Activated CD4-positive, alpha-beta T cell treated with anti-CD3 and anti-CD28 coated beads for 24 hours (primary cell): ENCODE data around the gene KCNMA1.

Experiments
- DNase-seq, 2 donors: peaks; one replicate each; pipeline ENCODE4 v3.0.0-alpha.2; 2020; ENCODE audit warnings: low read depth in 2 of 2

KCNMA1 gene

DNA sequence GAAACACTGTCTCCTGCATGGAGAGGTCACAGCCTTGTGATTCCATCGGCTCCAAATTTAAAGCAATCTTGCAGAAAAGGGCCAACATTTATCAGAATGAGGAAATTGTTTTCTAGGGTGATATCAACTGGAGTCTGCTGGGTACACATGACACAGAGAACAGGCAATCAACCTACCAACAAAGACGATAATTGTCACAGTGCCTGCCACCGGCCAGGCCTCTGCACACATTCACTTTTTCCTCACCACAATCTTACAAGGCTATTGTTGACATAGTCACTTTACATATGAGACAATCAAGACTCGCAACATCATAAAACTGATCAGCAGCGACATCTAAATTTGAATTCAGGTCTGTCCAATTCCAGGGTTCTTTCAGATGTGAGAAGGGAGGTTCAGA lies 189.4 kb downstream of the KCNMA1 start:
- DNase-seq = no peak

- DNase-seq = no peak
These were observed 190.9 kb downstream of the KCNMA1 start for GRCh38 chr10:77446700-77447099.

DNA sequence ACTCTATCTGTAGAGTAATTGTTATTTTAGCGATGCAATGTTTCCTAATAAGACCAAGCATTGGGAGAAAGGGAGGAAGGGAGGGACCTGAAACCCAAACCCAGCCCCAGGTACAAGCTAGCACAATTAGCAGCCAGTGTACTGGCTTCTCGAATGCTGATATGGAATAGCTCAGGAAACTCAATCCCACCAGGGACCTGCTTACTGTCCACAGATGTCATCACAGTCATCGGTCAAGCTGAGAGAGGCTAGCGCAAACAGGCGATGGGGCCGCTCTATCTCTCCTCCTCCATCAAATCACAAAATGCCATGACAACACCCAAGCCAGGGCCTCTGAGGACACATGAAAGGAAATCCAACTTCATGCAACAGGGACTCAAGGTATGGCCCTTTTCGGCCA lies 192.1 kb downstream of the KCNMA1 start:
- DNase-seq = no peak

GRCh38 chr10:77444041-77444440 lies 193.6 kb downstream of the KCNMA1 start:
- DNase-seq = no peak

DNA sequence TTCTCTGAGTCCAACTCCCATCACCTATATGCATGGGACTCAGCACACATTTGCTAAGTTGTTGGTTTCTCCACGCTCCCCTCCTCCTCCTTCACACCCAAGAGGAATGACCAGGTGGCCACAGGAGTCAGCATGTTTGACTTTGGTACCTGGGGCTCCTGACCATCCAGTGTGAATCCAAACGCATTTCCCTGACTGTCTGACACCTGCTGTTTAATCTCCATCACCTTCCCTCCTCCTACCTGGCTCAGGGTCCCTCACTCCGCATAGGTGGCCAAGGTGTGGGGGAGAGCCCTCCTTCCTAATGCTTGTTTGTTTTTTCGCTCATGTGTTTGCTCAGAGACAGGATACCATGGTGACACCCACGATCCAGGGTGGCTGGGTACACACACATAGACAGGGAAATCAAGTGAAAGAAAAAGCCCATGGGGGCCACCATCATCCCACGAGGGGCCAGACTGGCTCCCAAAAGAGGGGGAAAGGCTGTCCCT lies 194.9 kb downstream of the KCNMA1 start:
- no peak for DNase-seq

DNA sequence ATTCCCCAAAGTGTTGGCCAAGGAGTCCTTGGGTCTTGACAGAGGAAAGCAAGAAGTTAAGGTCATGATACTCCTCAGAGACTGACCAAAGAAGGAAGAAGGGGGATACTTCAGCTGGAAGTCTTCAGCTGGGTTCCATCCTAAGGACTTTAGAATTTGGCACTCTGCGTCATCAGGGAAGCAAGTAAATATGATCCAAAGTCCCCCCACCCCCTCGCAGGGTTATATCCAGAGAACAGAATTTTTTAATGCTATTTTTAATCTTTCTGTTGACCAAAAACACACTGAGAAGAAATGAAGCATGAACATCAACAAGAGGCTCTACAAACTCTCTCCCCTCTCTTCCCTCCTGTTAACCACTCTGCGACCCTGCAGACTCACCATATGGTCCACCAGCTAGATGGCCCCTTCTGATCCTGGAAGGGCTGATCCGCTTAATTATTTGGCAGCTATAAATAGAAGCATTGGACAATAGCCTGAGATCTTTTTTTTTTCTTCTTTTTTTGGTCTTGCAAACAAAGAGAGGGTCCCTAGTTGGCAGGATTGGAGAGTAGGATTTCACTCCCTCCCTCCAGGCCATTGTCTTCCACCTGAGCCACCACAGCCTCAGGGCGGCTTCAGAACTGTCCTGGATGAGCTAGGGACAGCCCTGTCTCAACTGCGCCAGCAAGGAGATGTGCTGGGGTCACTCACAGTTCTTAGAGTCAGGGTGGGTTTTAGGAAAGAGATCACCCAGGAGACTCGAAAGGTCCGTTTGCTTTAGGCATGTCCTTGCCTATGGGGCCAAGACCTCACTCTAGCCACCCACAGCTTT lies 196.0 kb downstream of the KCNMA1 start:
- no peak for DNase-seq

DNA sequence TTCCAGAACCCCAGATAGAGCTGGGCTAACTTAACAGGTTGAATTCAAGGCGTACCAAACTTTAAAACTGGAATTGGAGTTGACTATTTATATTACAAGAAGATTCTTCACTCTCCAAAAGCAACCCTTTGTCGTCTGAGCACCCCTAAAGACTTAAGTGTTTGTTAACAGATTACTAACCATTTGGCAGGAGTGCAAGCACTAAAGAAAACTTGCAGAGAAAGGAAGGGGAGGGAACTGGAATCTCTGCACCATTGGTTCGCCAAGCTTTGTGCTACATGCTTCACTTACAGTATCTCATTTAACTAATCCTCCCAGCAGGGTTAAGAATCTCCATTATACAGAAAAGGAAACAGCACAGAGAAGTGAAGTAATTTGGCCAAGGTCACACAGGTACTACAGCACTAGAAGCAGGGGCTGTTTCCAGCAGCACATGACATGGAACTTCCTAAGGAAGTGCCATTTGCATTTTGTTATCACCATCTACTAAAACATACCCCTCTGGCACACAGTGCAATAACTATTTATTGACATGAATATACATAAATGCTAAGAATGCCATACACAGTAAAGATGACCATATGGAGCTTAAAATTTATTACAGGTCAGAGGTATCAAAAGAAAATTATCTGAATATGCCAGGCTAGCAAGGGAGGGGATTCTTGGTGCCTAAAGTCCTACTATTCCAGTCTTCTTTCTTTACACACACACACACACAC lies 201.2 kb downstream of the KCNMA1 start:
- no peak for DNase-seq

- DNase-seq = no peak
These were observed 204.1 kb downstream of the KCNMA1 start for GRCh38 chr10:77433546-77433945.

GRCh38 chr10:77431980-77432797 lies 205.4 kb downstream of the KCNMA1 start:
- DNase-seq = no peak

GRCh38 chr10:77431209-77431611 lies 206.4 kb downstream of the KCNMA1 start:
- no peak for DNase-seq

- no peak for DNase-seq
These were observed 207.1 kb downstream of the KCNMA1 start for GRCh38 chr10:77430530-77430929.

DNA sequence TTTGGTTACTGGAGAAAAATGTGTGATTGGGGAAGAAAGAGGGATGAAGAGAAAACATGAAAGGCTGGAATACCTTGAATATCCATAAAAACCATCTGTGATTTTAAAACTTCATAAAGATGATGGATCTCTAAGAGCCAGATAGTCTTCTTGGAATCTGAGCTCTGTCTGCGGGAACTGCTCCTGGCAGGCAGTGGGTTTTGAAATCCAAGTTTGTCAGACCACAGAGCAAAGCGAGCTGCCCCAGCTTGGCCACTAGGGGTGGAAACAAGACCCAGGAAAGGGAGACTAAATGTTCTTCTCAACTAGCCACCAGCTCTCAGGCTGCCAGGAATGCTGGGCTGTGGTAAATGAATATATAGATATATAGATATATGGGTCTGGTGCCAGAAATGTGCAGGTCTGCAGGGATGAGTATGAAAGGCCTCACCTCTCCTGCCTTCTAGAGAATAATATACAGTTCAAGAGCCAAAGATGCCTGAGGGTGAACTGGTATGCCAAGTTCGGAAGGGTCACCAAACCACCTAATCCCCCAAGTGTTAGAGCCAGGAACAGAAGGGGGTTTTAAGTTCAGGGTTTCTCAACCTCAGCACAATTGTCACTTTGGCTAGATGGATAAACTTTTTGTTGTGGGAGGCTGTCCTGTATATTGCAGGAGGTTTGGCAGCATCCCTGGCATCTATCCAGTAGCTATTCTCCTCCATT lies 208.8 kb downstream of the KCNMA1 start:
- DNase-seq = no peak

GRCh38 chr10:77424257-77424656 lies 213.4 kb downstream of the KCNMA1 start:
- no peak for DNase-seq

DNA sequence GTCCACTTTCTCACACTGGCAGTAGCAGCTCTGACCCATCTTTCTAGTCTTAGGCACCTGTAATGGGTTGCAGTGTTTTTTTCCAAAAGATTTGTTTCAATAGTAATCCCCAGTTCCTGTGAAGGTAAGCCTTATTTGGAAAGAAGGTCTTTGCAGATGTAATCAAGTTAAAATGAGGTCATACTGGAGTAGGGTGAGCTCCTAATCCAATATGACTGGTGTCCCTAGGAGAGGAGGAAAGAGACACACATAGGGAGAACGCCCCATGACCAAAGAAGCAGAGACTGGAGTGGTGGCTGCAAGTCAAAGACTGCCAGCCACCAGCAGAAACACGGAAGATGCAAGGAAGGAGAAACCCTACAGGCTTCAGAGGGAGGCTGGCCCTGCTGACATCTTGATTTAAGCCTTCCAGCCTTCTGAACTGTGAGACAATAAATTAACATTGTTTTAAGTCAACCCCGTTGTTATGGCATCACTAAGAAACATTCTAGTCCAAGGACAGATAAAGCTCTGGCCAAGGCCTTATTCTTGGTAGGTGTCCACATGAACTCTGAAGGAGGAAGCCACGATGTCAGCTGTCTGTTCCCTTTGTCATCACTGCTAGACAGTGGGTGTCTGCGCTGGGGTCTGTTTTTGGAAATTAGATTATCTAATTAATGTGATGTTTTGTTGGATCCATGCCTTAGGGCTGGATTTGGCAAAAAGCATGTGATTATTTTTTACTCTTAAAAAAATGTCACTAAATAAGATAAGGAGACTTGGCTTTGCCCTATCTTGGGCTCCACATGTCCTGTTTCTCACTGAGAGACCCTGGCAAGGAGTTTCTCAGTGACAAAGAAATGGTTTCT lies 214.9 kb downstream of the KCNMA1 start:
- DNase-seq = no peak

DNA sequence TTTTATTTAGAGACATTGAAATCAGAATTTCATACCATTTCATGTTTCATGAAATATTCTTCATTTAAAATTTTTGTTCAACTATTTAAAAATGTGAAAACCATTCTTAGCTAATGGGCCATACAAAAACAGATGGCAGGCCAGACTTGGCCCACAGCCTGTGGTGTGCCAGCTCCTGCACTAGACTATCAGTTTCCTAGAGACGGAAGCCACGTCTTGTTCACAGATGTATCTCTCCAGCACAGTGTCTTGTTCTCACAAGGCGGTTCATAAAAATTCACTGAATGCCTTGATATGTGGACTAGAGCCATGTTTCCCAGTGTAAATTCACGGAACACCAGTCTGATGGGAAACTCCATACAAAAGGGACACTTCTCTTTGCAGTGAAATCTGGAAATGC lies 216.0 kb downstream of the KCNMA1 start:
- DNase-seq = no peak

DNA sequence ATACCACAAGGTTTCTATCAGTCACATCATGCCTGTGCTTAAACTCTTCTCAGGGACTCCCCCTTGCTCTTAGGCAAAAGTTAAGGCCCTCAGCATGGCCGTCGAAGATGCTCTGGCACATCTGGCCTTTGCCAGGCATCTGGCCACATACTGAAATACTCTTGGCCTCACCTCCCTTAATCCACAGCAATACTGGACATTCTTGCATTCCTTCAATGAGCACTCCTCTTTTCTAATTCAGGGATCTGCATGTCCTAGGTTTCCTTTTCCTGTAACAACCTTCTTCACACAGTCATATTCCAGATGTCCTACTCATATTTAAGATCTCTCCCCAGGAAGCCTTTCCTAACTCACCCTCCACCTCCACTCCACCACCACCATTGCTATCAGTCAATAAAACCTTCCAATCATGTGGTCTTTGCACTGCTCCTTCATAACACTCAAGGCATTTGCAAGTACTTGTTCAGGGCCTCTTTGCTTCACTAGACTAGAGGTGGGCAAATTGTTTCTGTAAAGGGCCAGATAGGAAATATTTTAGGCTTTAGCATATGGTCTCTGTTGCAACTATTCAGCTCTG lies 216.6 kb downstream of the KCNMA1 start:
- no peak for DNase-seq

GRCh38 chr10:77419979-77420378 lies 217.6 kb downstream of the KCNMA1 start:
- DNase-seq = no peak

- no peak for DNase-seq
These were observed 218.6 kb downstream of the KCNMA1 start for GRCh38 chr10:77419056-77419455.

DNA sequence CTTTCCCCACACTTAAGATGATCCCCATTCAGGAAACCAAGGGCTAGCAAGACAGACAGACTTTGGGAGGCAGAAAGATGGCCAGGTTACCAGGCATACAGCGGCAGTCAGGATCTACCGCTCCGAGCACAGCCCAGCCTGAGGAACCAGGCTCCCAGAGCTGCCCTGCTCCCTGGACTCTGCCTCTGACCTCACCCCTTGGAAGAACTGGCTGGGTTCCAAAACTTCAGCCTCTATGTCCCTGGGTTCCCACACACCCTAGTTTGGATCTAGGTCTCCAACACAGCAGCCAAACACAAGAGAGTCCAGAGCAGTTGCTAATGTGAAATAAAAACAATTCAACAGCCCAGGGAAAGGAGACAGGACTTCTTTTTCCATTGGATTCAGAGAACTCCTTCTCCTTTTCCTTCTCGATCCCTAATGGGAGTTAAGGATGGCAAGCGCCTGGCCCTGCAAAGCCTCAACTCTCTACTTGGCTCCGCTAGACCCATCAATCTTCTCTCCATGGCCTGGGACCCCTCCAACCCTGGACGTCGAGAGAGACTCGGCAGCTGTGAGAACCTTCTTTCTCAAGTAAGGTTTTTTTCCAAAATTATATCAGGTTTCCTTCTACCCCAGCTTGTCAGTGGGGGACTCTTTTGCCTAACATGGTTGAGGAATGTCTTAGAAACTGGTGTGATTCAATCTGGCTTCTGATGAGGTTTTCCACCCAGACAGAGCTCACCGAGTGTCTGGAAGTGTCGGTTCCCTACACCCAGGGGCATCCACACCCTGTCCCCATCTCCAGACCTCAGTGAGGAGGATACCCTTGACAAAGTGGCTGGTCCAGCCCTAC lies 219.6 kb downstream of the KCNMA1 start:
- DNase-seq = no peak
